Measurements from ENCODE around the gene ACTL6B. TPM values are rescaled to one million over a fixed set of nuclear protein-coding genes. Genes with fewer than 3 reads are reported as not detected.
"Not testable (repeated sequence)": the region's sequence is repeated elsewhere in the genome, so short reads cannot be mapped to it uniquely, and the experiment has no call there.

ACTL6B gene
- total RNA-seq, 1 donor from 2014 or later = 2.4 TPM

- peak overlapping the region; percentile 95 for H3K4me3 Mint-ChIP-seq
- DNase-seq (ENCODE audit: extremely low spot score, unreplicated experiment) = no peak
These were observed 17.7 kb upstream of the ACTL6B start for GRCh38 chr7:100673942-100674410.

GRCh38 chr7:100673302-100673941 lies 17.2 kb upstream of the ACTL6B start, which contains the start of gene GNB2:
TSS of gene GNB2 (plus strand) at chr7:100673740. CDS start at chr7:100676266, 2,526 bp downstream.
- no peak for TF ChIP-seq CTCF (conservative IDR thresholded peaks at IDR 0.05)
- H3K4me1 Mint-ChIP-seq (ENCODE audit: unreplicated experiment) = peaks cover 6% of the 10 kb centered on the region
- DNase-seq (ENCODE audit: extremely low spot score, unreplicated experiment) = peak; percentile 100
- no peaks in the 10 kb centered on the region for H3K9me3 Mint-ChIP-seq
- peak within 1 kb of the TSS; percentile 94 for H3K27ac Mint-ChIP-seq
- peak within 1 kb of the TSS; percentile 95 for H3K4me3 Mint-ChIP-seq
- no peaks in the 10 kb centered on the region for H3K36me3 Mint-ChIP-seq
- H3K27me3 Mint-ChIP-seq = peaks cover 9% of the 10 kb centered on the region

More at GRCh38 chr7:100673942-100674410, 17.7 kb upstream of the ACTL6B start:
- Mint-ChIP-seq H3K27me3 (peaks cover 9% of the 10 kb centered on the region), H3K36me3 (no peaks in the 10 kb centered on the region), H3K4me1 (ENCODE audit: unreplicated experiment) (peaks cover 6% of the 10 kb centered on the region), H3K9me3 (no peaks in the 10 kb centered on the region), H3K27ac (peak overlapping the region; percentile 75)
- no peak for TF ChIP-seq CTCF (conservative IDR thresholded peaks at IDR 0.05)

- Mint-ChIP-seq H3K4me1 (ENCODE audit: unreplicated experiment) (no peaks in the 10 kb centered on the region), H3K9me3 (no peaks in the 10 kb centered on the region), H3K27ac (peak overlapping the region; percentile 10), H3K36me3 (no peaks in the 10 kb centered on the region), H3K27me3 (peaks cover 15% of the 10 kb centered on the region), H3K4me3 (no peak overlapping the region)
- no peak for DNase-seq (ENCODE audit: extremely low spot score, unreplicated experiment)
- TF ChIP-seq CTCF (conservative IDR thresholded peaks at IDR 0.05) = no peak
These were observed 15.4 kb upstream of the ACTL6B start for GRCh38 chr7:100671353-100672327.

GRCh38 chr7:100670074-100670473 lies 13.8 kb upstream of the ACTL6B start:
- Mint-ChIP-seq H3K9me3 (no peaks in the 10 kb centered on the region), H3K36me3 (no peaks in the 10 kb centered on the region), H3K27ac (no peak overlapping the region), H3K4me3 (no peak overlapping the region), H3K27me3 (peaks cover 25% of the 10 kb centered on the region), H3K4me1 (ENCODE audit: unreplicated experiment) (no peaks in the 10 kb centered on the region)
- DNase-seq (ENCODE audit: extremely low spot score, unreplicated experiment) = no peak
- no peak for TF ChIP-seq CTCF (conservative IDR thresholded peaks at IDR 0.05)

GRCh38 chr7:100669106-100669505 lies 12.9 kb upstream of the ACTL6B start:
- not testable (repeated sequence) for DNase-seq (ENCODE audit: extremely low spot score, unreplicated experiment); H3K4me1 Mint-ChIP-seq (ENCODE audit: unreplicated experiment); H3K9me3 Mint-ChIP-seq; H3K27ac Mint-ChIP-seq; H3K36me3 Mint-ChIP-seq; H3K4me3 Mint-ChIP-seq
- peaks cover 25% of the 10 kb centered on the region for H3K27me3 Mint-ChIP-seq

- no peaks in the 10 kb centered on the region for H3K4me1 Mint-ChIP-seq (ENCODE audit: unreplicated experiment)
- no peak overlapping the region for H3K27ac Mint-ChIP-seq
- H3K9me3 Mint-ChIP-seq = no peaks in the 10 kb centered on the region
- H3K36me3 Mint-ChIP-seq = no peaks in the 10 kb centered on the region
- peaks cover 25% of the 10 kb centered on the region for H3K27me3 Mint-ChIP-seq
- TF ChIP-seq CTCF (conservative IDR thresholded peaks at IDR 0.05) = no peak
- no peak overlapping the region for H3K4me3 Mint-ChIP-seq
- no peak for DNase-seq (ENCODE audit: extremely low spot score, unreplicated experiment)
These were observed 11.8 kb upstream of the ACTL6B start for GRCh38 chr7:100668069-100668449.

Data from type B pancreatic cell (in vitro differentiated cells).